Natural killer cell (primary cell): ENCODE data around the gene MRPL52. TPM values are rescaled to one million over a fixed set of nuclear protein-coding genes. Genes with fewer than 3 reads are reported as not detected.

Source experiments
- ATAC-seq, 3 donors: fragments of 150-1000 bp in 2 of 3; fragments of 200-7000 bp in 1 of 3; cut with Tn5 transposase; 1 replicate in 1 of 3; 2 replicates in 2 of 3; pipeline ENCODE4 v1.10.0; 2021; ENCODE audit warnings: mild to moderate bottlenecking in 2 of 3, moderate library complexity in 2 of 3
- DNase-seq, 2 donors: peaks; one replicate each; pipeline versions ENCODE4 v3.0.0 to v3.0.0-alpha.2; 2013 to 2021; ENCODE audit warnings: mixed read lengths in 1 of 2
- H3K27ac ChIP-seq: one replicate; pipeline ENCODE4 v1.5.1; 2013; ENCODE audit warnings: mild to moderate bottlenecking, low read length
- H3K27me3 ChIP-seq: one replicate; pipeline ENCODE4 v1.6.1; 2013; ENCODE audit warnings: low read length; ENCODE audit not compliant: control insufficient read depth, insufficient read depth
- H3K36me3 ChIP-seq: one replicate; pipeline ENCODE4 v1.6.1; 2013; ENCODE audit warnings: low read length; ENCODE audit not compliant: control insufficient read depth, insufficient read depth
- H3K4me1 ChIP-seq: one replicate; pipeline ENCODE4 v1.6.1; 2013; ENCODE audit warnings: low read length; ENCODE audit not compliant: control insufficient read depth, insufficient read depth
- H3K4me3 ChIP-seq: one replicate; pipeline ENCODE4 v1.5.1; 2013; ENCODE audit warnings: low read length
- H3K9me3 ChIP-seq: one replicate; pipeline ENCODE4 v1.6.1; 2013; ENCODE audit warnings: low read length; ENCODE audit not compliant: control insufficient read depth, insufficient read depth
- H3K27ac Mint-ChIP-seq, 2 donors: one replicate each; pipeline ENCODE4 v1.8.0; 2022; ENCODE audit warnings: mild to moderate bottlenecking in 2 of 2, mixed read lengths in 2 of 2, moderate library complexity in 1 of 2
- H3K27me3 Mint-ChIP-seq, 2 donors: one replicate each; pipeline ENCODE4 v1.8.0; 2022; ENCODE audit warnings: low read depth in 2 of 2, mixed read lengths in 2 of 2
- H3K36me3 Mint-ChIP-seq: one replicate; pipeline ENCODE4 v1.8.0; 2022; ENCODE audit warnings: mixed read lengths
- H3K4me1 Mint-ChIP-seq, 2 donors: one replicate each; pipeline ENCODE4 v1.8.0; 2022; ENCODE audit warnings: mixed read lengths in 2 of 2
- H3K4me3 Mint-ChIP-seq: one replicate; pipeline ENCODE4 v1.8.0; 2022; ENCODE audit warnings: mild to moderate bottlenecking, moderate library complexity, mixed read lengths
- H3K9me3 Mint-ChIP-seq, 2 donors: one replicate each; pipeline ENCODE4 v1.8.0; 2022; ENCODE audit warnings: mixed read lengths in 2 of 2
- WGBS: methylation state at CpG from one replicate; pipeline ENCODE4 v1.1.7; 2013; ENCODE audit warnings: missing lambda C conversion rate; ENCODE audit not compliant: insufficient coverage; 5-methylcytosine and 5-hydroxymethylcytosine counted together
- intact Hi-C: fragments of 100-400 bp; cut with micrococcal nuclease; formaldehyde crosslinking; loops from one replicate; pipeline ENCODE4 v1.14.2; 2022
- total RNA-seq, 4 donors: library from RNA; stranded (reverse); fragments of 120-200 nt in 1 of 4; gene quantifications; one replicate each; pipeline versions ENCODE4 v1.2.3 to v1.2.4, GENCODE V29; 2013 to 2022
- TF ChIP-seq, protein P1 (sequence below): fragments of 200-600 bp; IDR thresholded peaks from one replicate; pipeline ENCODE4 v1.8.0; 2022; ENCODE audit warnings: antibody characterized with exemption

Gene MRPL52
- total RNA-seq, 3 donors from 2014 or later (not counting 1 experiment from before 2014, with no cell fraction given) = 40.5 to 42.0 (median 41.6) TPM

DNA sequence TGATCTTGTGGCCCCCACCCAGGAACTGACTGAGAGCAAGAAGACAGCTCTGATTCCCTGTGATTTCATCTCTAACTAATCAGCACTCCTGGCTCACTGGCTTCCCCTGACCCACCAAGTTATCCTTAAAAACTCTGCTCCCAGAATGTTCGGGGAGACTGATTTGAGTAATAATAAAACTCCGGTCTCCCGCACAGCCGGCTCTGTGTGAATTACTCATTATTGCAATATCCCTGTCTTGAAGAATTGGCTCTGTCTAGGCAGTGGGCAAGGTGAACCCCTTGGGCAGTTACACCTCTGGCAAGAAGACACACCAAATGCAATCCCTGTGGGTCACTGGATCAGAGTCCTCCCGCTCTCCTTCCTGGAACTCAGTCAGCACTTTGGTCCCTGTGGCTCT, 35.7 kb upstream of the MRPL52 start:
- no peaks in the 10 kb centered on the region for H3K9me3 ChIP-seq
- H3K27me3 Mint-ChIP-seq = peaks cover 17 to 29% of the 10 kb centered on the region in 2 donors
- H3K4me1 Mint-ChIP-seq = no peaks in the 10 kb centered on the region
- TF ChIP-seq, protein P1, sequence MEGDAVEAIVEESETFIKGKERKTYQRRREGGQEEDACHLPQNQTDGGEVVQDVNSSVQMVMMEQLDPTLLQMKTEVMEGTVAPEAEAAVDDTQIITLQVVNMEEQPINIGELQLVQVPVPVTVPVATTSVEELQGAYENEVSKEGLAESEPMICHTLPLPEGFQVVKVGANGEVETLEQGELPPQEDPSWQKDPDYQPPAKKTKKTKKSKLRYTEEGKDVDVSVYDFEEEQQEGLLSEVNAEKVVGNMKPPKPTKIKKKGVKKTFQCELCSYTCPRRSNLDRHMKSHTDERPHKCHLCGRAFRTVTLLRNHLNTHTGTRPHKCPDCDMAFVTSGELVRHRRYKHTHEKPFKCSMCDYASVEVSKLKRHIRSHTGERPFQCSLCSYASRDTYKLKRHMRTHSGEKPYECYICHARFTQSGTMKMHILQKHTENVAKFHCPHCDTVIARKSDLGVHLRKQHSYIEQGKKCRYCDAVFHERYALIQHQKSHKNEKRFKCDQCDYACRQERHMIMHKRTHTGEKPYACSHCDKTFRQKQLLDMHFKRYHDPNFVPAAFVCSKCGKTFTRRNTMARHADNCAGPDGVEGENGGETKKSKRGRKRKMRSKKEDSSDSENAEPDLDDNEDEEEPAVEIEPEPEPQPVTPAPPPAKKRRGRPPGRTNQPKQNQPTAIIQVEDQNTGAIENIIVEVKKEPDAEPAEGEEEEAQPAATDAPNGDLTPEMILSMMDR = no peak
- no peaks in the 10 kb centered on the region for H3K36me3 Mint-ChIP-seq
- H3K36me3 ChIP-seq = no peaks in the 10 kb centered on the region
- no peaks in the 10 kb centered on the region for H3K9me3 Mint-ChIP-seq
- H3K27ac ChIP-seq = peak overlapping the region; percentile 68
- ATAC-seq (no peak), DNase-seq (no peak)
- H3K27ac Mint-ChIP-seq = no peak overlapping the region
- H3K27me3 ChIP-seq = no peaks in the 10 kb centered on the region
- peaks cover 6% of the 10 kb centered on the region for H3K4me1 ChIP-seq
- H3K4me3 ChIP-seq = no peak overlapping the region
- intact Hi-C loops = no loop called here
- H3K4me3 Mint-ChIP-seq = no peak overlapping the region
- 74% methylated on average over 5 of the region's 5 CpGs for WGBS

- H3K4me3 Mint-ChIP-seq = no peak overlapping the region
- DNase-seq (no peak), ATAC-seq (no peak)
- Histone ChIP-seq H3K4me1 (peaks cover 4% of the 10 kb centered on the region), H3K9me3 (no peaks in the 10 kb centered on the region), H3K36me3 (no peaks in the 10 kb centered on the region), H3K27ac (peak overlapping the region; percentile 68), H3K4me3 (no peak overlapping the region), H3K27me3 (no peaks in the 10 kb centered on the region)
- TF ChIP-seq, protein P1 = no peak
- intact Hi-C loops = no loop called here
- peaks cover 20 to 30% of the 10 kb centered on the region in 2 donors for H3K27me3 Mint-ChIP-seq
- H3K4me1 Mint-ChIP-seq = no peaks in the 10 kb centered on the region
- WGBS = 75% methylated on average over 7 of the region's 7 CpGs
- H3K9me3 Mint-ChIP-seq = no peaks in the 10 kb centered on the region
- H3K27ac Mint-ChIP-seq = no peak overlapping the region
- no peaks in the 10 kb centered on the region for H3K36me3 Mint-ChIP-seq
These were observed 35.1 kb upstream of the MRPL52 start for GRCh38 chr14:22794551-22794951.

DNA sequence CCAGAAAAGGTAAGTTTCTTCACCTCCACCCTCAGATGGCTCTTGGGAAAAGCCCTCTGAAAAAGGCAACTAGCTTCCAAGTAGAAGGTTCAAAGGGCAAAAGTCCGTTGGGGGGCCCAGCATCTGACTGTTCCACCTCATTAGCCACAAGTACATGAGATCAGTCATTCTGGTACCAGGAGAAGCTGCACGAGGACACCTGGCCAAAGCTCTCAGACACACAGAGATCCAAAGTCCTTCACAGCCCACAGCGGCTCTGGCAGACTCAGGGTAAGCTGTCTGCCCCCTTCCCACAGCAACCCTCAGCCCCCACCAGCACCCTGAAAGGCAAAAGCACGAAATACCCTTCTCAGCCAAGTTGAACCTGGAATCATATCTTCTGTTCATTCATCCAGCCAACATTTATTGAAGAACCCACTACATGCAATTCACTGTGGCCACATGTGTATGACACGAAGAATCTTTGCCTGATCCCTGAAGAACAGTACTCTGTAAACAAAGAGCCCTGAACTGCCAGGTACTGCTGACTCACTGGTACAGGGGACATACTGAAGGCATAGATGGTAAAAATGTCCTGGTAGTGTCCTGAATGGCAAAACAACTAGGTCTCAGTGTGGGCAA, 33.5 kb upstream of the MRPL52 start:
- Histone ChIP-seq H3K9me3 (no peaks in the 10 kb centered on the region), H3K27ac (no peak overlapping the region), H3K4me3 (no peak overlapping the region), H3K4me1 (no peaks in the 10 kb centered on the region), H3K27me3 (no peaks in the 10 kb centered on the region), H3K36me3 (no peaks in the 10 kb centered on the region)
- intact Hi-C loops = no loop called here
- TF ChIP-seq, protein P1 = no peak
- H3K4me1 Mint-ChIP-seq = no peaks in the 10 kb centered on the region
- H3K27ac Mint-ChIP-seq = no peak overlapping the region
- no peak for DNase-seq
- no peaks in the 10 kb centered on the region for H3K9me3 Mint-ChIP-seq
- no peak overlapping the region for H3K4me3 Mint-ChIP-seq
- 57% methylated on average over 5 of the region's 5 CpGs for WGBS
- no peak for ATAC-seq
- H3K27me3 Mint-ChIP-seq = peaks cover 29 to 37% of the 10 kb centered on the region in 2 donors
- no peaks in the 10 kb centered on the region for H3K36me3 Mint-ChIP-seq
